Lower lobe of right lung (tissue), 2 donors: ENCODE data around the gene CELSR3. TPM values are rescaled to one million over a fixed set of nuclear protein-coding genes. Genes with fewer than 3 reads are reported as not detected.

Experiments
- ATAC-seq, 2 donors: fragments of 200-7000 bp; cut with Tn5 transposase; one replicate each; pipeline ENCODE4 v1.9.1; 2020 to 2022; ENCODE audit warnings: mild to moderate bottlenecking in 2 of 2, moderate library complexity in 2 of 2
- DNase-seq: peaks from one replicate; pipeline ENCODE4 v3.0.0-alpha.2; 2020
- H3K27ac ChIP-seq: fragments of 200-600 bp; one replicate; pipeline ENCODE4 v1.8.0; 2022
- H3K27me3 ChIP-seq: fragments of 200-600 bp; one replicate; pipeline ENCODE4 v1.8.0; 2022; ENCODE audit warnings: low read depth
- H3K36me3 ChIP-seq: fragments of 200-600 bp; one replicate; pipeline ENCODE4 v1.8.0; 2022; ENCODE audit warnings: mild to moderate bottlenecking
- H3K4me1 ChIP-seq: fragments of 200-600 bp; one replicate; pipeline ENCODE4 v1.8.0; 2022
- H3K4me3 ChIP-seq: fragments of 200-600 bp; one replicate; pipeline ENCODE4 v1.8.0; 2022; ENCODE audit warnings: mild to moderate bottlenecking
- H3K9me3 ChIP-seq: fragments of 200-600 bp; one replicate; pipeline ENCODE4 v1.8.0; 2022
- CTCF ChIP-seq: fragments of 200-600 bp; IDR thresholded peaks from one replicate; pipeline ENCODE4 v1.8.0; 2022; ENCODE audit warnings: antibody characterized with exemption, mild to moderate bottlenecking
- intact Hi-C: fragments of 100-400 bp; cut with DNase I; formaldehyde crosslinking; loops from one replicate; pipeline ENCODE4 v1.11.0; 2022
- microRNA-seq: library from miRNA; unstranded; fragments of <30 nt; microRNA quantifications from one replicate; pipeline ENCODE4 v1.2.0, GENCODE V29; 2020; ENCODE audit warnings: borderline number of aligned reads
- total RNA-seq: library from RNA; stranded (reverse); fragmentation: NEBNext Ultra II Directional; extraction: Animal tissue kit (Norgen Biotek cat#: 25700); gene quantifications from one replicate; pipeline ENCODE4 v1.2.1, GENCODE V29; 2021
- donor health status: DM: no; HTN: yes; CAD: no; lungs with severe emphysema.

Gene CELSR3
- total RNA-seq, 1 donor from 2014 or later: 1.0 TPM

- intact Hi-C loops: no loop called here
- H3K9me3 ChIP-seq: no peaks in the 10 kb centered on the region
- peaks cover 5% of the 10 kb centered on the region for H3K27me3 ChIP-seq
- ATAC-seq (no peak), DNase-seq (no peak)
- no peak overlapping the region for H3K4me3 ChIP-seq
- H3K27ac ChIP-seq: no peak overlapping the region
- H3K36me3 ChIP-seq: no peaks in the 10 kb centered on the region
- no peaks in the 10 kb centered on the region for H3K4me1 ChIP-seq
- no peak for TF ChIP-seq CTCF
Measured at GRCh38 chr3:48587686-48588085, 75.0 kb downstream of the CELSR3 start.

Small RNA genes lying within 50 kb of the gene (microRNA-seq; reads per million reads assigned to microRNA genes)
- not detected for gene MIR4793

Other genes with a start within 250 kb of the CELSR3 start
- 94.3 TPM for gene PLXNB1, start 232.8 kb downstream of the CELSR3 start, total RNA-seq
- 8.6 TPM for gene CCDC51, start 222.8 kb downstream of the CELSR3 start, total RNA-seq
- 153 TPM for gene TMA7, start 222.6 kb downstream of the CELSR3 start, total RNA-seq
- gene ATRIP, start 216.1 kb downstream of the CELSR3 start, total RNA-seq: 5.9 TPM
- 187 TPM for gene SHISA5, start 158.7 kb downstream of the CELSR3 start, total RNA-seq
- 12.9 TPM for gene PFKFB4, start 106.1 kb downstream of the CELSR3 start, total RNA-seq
- gene UCN2, start 99.1 kb downstream of the CELSR3 start, total RNA-seq: 0.32 TPM
- gene COL7A1, start 67.6 kb downstream of the CELSR3 start, total RNA-seq: 2.6 TPM
- 121 TPM for gene UQCRC1, start 53.2 kb downstream of the CELSR3 start, total RNA-seq
- gene TMEM89, start 41.1 kb downstream of the CELSR3 start, total RNA-seq: not detected
- gene SLC26A6, start 27.4 kb downstream of the CELSR3 start, total RNA-seq: 20.8 TPM
- 20.7 TPM for gene NCKIPSD, start 23.0 kb upstream of the CELSR3 start, total RNA-seq
- 56.3 TPM for gene IP6K2, start 54.3 kb upstream of the CELSR3 start, total RNA-seq
- 45.5 TPM for gene PRKAR2A, start 185.0 kb upstream of the CELSR3 start, total RNA-seq
- 29.0 TPM for gene SLC25A20, start 236.0 kb upstream of the CELSR3 start, total RNA-seq